HG02571 (cell line): ENCODE results near the gene RILPL1.
"Not testable (repeated sequence)": the region's sequence is repeated elsewhere in the genome, so short reads cannot be mapped to it uniquely, and the experiment has no call there.

Experiments used
- ATAC-seq: cut with Tn5 transposase; IDR thresholded peaks from one replicate; pipeline ENCODE4 v1.9.1; 2021; ENCODE audit warnings: mild to moderate bottlenecking, moderate library complexity; ENCODE audit not compliant: unreplicated experiment

The RILPL1 gene, protein sequence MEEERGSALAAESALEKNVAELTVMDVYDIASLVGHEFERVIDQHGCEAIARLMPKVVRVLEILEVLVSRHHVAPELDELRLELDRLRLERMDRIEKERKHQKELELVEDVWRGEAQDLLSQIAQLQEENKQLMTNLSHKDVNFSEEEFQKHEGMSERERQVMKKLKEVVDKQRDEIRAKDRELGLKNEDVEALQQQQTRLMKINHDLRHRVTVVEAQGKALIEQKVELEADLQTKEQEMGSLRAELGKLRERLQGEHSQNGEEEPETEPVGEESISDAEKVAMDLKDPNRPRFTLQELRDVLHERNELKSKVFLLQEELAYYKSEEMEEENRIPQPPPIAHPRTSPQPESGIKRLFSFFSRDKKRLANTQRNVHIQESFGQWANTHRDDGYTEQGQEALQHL

GRCh38 chr12:123533672-123534643 lies at the start of gene RILPL1:
Gene RILPL1 (minus strand): TSS chr12:123533719. CDS start chr12:123533482, 237 bp downstream.
- no peak for ATAC-seq

GRCh38 chr12:123580772-123581171 lies 47.3 kb upstream of the RILPL1 start:
- no peak for ATAC-seq

GRCh38 chr12:123578829-123579228 lies 45.3 kb upstream of the RILPL1 start:
- not testable (repeated sequence) for ATAC-seq

DNA sequence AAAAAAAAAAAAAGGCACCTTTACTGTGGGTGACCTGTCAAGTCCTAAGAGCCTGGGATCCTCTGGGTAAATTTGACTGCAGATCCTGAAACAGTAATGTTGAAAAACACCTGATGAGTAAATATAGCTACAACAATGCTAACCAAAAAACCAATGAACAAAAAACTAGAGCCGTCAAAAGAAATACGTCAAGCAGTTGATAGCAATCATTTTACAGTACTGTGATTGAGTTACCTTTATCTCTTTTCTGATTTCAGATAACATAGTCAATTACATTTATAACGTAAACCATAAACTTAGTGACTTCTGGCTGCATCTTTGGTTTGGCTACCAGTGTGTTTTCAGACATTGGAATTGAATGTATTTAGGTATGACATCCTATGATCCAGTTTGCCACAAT lies 44.7 kb upstream of the RILPL1 start:
- no peak for ATAC-seq

DNA sequence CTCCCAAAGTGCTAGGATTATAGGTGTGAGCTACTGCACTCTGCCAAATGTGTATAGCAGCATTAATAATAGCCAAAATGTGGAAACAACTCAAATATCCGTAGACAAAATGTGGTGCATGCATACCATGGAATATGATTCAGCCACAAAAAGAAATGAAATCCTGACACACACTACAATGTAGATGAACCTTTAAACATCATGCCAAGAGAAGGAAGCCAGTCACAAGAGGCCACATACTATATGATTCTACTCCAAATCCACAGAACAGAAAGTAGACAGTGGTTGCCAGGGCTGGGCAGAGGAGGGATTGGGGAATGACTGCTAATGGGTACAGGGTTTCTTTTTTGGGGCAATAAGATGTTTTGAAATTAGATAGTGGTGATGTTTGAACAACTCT lies 43.1 kb upstream of the RILPL1 start:
- no peak for ATAC-seq

DNA sequence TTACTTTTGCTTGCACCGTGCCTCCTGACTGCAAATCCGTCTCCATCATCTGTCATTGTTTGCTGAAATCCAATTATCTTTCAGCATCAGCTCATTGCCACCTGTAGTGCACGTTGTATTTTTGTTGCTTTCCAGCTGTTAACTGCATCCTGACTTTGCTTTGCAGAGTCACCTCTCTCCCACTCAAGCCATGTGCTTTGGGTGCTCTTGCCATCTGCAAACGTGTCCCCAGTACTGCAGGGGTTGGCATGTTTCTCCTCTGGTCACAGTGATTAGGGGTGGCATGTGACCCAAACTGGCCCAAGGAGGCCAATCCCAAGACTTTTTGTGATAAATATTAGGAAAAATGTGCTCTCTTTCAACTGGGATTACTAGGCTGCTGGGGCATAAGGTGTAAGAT lies 40.4 kb upstream of the RILPL1 start:
- no peak for ATAC-seq

DNA sequence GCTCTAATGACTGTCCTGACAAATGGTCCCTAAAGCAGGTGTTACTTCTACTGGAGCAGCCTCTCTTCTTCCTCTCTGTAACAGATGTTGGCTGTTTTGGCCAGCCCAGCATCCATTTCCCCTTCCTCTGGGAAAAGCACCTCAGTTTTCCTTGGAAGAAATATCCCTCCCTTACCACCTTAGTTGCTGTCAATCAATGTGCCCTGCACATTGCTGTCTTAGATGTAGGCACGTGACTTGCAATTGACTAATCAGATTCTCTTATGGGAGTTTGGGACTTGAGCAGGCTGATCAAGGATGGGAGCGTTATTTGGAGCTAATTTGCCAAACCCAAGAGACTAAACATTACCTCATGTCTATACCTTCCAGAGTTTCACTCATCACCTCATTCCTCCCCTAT lies 38.9 kb upstream of the RILPL1 start:
- ATAC-seq = no peak

DNA sequence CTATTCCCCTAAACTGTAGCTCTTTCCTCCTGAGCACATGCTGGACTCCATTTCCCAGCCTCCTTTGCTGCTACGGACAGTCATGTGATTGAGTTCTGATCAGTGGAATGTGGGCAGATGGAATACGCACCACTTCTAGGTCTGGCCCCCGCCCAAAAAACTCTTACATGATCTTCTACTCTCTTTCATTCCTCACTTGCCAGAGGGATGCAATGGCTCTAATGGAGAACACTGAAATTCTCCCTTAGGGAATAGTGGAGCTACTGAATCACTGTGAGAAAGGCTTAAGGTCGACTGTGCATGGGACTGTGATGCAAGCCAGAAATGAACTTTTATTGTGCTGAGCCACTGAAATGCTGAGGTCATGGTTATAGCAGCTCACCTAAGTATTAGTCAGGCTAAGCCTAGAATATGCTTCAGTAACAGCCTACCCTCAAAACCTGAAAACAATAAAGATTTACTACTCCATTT lies 37.9 kb upstream of the RILPL1 start:
- no peak for ATAC-seq

DNA sequence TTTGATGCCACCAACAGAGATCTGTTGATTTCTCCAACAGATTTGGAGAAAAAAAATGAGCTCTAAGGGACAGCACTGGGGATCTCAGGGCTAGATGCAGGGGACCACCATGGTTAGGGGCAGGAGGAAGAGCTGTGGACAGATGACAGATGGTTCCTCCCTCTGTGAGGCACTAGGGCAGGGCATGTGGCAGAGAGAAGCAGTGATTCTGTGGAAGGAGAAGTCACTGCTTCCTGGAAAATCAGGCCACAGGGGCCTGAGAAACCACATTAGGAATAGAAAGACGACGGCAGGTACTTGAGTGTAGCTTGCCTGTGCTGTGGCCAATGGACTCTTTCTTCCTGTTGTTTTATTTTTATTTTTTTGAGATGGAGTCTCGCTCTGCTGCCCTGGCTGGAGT lies 25.9 kb upstream of the RILPL1 start:
- no peak for ATAC-seq

DNA sequence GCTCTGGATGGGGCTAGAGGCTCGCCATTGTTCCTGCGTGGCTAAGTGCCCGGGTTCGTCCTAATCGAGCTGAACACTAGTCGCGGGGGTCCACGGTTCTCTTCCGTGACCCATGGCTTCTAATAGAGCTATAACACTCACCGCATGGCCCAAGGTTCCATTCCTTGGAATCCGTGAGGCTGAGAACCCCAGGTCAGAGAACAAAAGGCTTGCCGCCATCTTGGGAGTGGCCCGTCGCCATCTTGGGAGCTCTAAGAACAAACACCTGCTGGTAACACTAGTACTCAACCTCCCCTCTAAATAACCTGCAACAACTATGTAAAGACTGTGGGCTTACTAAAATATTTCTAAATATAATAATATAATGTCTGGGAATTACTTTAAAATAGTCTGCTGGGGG lies 25.0 kb upstream of the RILPL1 start:
- not testable (repeated sequence) for ATAC-seq

DNA sequence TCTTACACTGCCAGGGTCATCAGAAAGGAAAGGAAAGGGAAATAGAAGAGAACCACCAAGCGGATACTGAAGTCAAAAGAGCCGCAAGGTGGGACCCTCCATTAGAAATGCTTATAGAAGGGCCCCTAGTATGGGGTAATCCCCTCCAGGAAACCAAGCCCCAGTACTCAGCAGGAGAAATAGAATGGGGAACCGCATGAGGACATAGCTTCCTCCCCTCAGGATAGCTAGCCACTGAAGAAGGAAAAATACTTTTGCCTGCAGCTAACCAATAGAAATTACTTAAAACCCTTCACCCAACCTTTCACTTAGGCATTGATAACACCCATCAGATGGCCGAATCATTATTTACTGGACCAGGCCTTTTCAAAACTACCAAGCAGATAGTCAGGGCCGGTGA lies 21.3 kb upstream of the RILPL1 start:
- ATAC-seq = not testable (repeated sequence)

- ATAC-seq = not testable (repeated sequence)
These were observed 20.6 kb upstream of the RILPL1 start for GRCh38 chr12:123554136-123554535.

GRCh38 chr12:123550700-123551099 lies 17.2 kb upstream of the RILPL1 start:
- ATAC-seq = no peak

DNA sequence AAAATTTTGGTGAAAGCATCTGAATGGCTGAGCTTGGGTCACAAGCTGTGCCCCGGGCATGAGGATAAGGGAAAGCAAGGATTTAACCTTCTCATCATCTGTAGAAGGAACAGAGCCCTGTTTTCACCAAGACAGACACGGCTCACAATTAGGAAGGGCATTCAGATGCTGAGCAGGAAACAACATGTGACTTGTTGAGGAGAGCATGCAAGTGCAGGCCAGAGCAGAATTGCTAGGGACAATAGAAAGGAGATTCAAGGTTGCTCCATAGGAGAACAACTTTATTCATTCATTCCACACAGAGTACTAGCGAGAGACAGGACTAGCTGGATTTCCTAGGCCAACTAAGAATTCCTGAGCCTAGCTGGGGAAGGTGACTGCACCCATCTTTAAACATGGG lies 14.6 kb upstream of the RILPL1 start:
- no peak for ATAC-seq

DNA sequence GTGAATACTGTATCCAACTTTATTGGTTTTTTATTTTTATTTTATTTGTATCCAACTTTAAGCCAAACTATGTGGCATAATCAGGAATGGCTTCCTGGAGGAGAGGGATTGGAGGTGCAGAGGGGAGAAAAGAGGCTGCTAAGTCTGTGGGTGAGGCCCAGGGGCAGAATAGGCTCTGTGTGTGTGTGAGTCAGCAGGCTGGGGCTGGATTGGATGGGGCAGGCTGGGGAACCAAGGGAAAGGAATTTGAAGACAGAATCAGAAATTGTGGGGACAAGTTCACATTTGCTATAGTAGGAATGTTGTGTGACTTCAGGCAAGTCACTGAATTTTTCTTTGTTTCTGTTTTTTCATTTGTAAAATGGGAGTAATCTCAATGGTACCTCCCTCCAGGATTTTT lies 12.8 kb upstream of the RILPL1 start:
- no peak for ATAC-seq

DNA sequence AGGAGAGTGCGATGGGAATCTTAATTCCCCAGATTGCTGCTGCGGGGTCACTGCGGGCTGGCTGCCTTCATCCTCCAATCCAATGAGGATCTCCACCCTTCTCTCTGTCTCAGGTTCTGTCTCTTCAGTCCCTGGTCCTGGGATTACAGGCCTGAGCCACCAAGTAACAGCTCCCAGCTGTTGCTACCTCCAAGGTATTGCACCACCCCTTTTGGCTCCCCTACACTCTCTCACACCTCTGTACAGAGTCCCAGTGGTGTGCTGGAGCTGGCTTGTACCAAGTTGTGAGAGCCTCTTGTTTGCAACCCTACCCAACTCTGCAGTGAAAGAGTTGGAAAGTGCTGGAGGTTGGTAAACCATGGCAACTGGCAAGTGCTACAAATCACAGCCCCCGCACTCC lies 10.0 kb upstream of the RILPL1 start:
- ATAC-seq = no peak

GRCh38 chr12:123540899-123541662 lies 7.6 kb upstream of the RILPL1 start:
- no peak for ATAC-seq

DNA sequence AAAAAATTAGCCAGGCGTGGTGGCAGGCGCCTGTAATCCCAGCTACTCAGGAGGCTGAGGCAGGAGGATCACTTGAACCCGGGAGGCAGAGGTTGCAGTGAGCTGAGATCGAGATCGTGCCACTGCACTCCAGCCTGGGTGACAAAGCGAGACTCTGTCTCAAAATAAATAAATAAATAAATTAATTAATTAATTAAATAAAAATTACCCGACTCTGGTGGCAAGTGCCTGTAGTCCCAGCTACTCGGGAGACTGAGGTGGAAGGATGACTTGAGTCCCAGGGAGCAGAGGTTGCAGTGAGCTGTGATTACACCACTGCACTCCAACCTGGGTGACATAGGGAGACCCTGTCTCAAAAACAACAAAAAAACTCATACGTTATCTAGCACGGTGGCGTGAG lies 2.4 kb upstream of the RILPL1 start:
- not testable (repeated sequence) for ATAC-seq

GRCh38 chr12:123532808-123533649 lies 490 bp downstream of the RILPL1 start:
- no peak for ATAC-seq

DNA sequence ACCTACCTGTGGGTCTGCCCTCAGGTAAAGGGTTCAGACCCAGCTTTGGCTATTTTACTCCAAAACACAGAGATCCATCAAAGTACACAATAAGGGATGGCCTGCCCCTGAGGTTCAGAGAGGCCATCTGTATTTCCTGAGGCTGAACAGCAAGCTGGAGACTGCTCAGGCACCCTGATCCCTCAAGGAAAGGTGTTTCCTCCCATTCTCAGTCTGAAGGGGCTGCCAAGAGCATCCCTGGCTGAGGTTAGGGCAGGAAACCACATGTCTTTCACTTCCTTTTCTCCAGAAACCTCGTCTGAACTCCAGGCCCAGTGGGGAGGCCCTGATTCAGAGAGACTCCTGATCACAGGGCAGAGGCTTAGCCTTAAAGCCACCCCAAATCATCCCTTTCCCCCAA lies 1.5 kb downstream of the RILPL1 start:
- ATAC-seq = no peak
